Dermis microvascular lymphatic vessel endothelial cell (primary cell): ENCODE results near the gene SPATA25. TPM values are rescaled to one million over a fixed set of nuclear protein-coding genes. Genes with fewer than 3 reads are reported as not detected.
"Not testable (repeated sequence)": the region's sequence is repeated elsewhere in the genome, so short reads cannot be mapped to it uniquely, and the experiment has no call there.

ENCODE experiments used
- DNase-seq, 2 donors: peaks; one replicate each; pipeline versions ENCODE4 v3.0.0 to v3.0.0-alpha.2; 2010; ENCODE audit warnings: low read depth in 2 of 2
- total RNA-seq: library from RNA; depleted of rRNA; stranded (reverse); fragments of >200 nt; gene quantifications from 2 replicates; pipeline ENCODE4 v1.2.1, GENCODE V29; 2014

The SPATA25 gene
- total RNA-seq, 1 donor from 2014 or later, result 0.51 TPM

- DNase-seq, result no peak
Observed at GRCh38 chr20:45893831-45894230, 6.4 kb upstream of the SPATA25 start.

GRCh38 chr20:45892828-45893500 is 5.5 kb upstream of the SPATA25 start:
- no peak for DNase-seq

GRCh38 chr20:45892049-45892825 is 4.8 kb upstream of the SPATA25 start:
- DNase-seq, result peak in 1 of 2 donors; percentile 25

- DNase-seq, result peak; percentile 86 to 95
Observed at GRCh38 chr20:45890985-45891983, 3.9 kb upstream of the SPATA25 start, which contains the start of the genes CTSA and NEURL2. Gene CTSA, plus strand, starts transcription at chr20:45891335. Its CDS starts 234 bp downstream, at chr20:45891569. Gene NEURL2, minus strand, starts transcription at chr20:45891208. Its CDS starts 217 bp downstream, at chr20:45890991.

- DNase-seq, result peak; percentile 82 to 93
Observed at GRCh38 chr20:45890077-45890984, 2.9 kb upstream of the SPATA25 start.

- no peak for DNase-seq
Observed at GRCh38 chr20:45888681-45889080, 1.3 kb upstream of the SPATA25 start.

- no peak for DNase-seq
Observed at GRCh38 chr20:45886590-45887345, 654 bp downstream of the SPATA25 start.

GRCh38 chr20:45883100-45883469 is 4.3 kb downstream of the SPATA25 start:
- no peak for DNase-seq

- no peak for DNase-seq
Observed at GRCh38 chr20:45882469-45883099, 4.8 kb downstream of the SPATA25 start.

- peak; percentile 99 for DNase-seq
Observed at GRCh38 chr20:45880988-45881788, 6.2 kb downstream of the SPATA25 start, which contains the start of gene ZSWIM1. Gene ZSWIM1, plus strand, starts transcription at chr20:45881227. Its CDS starts 1,366 bp downstream, at chr20:45882593.

- no peak for DNase-seq
Observed at GRCh38 chr20:45878076-45878761, 9.2 kb downstream of the SPATA25 start.

GRCh38 chr20:45874576-45874975 is 12.8 kb downstream of the SPATA25 start:
- no peak for DNase-seq

- not testable (repeated sequence) for DNase-seq
Observed at GRCh38 chr20:45874104-45874481, 13.3 kb downstream of the SPATA25 start.

GRCh38 chr20:45873409-45874103 is 13.9 kb downstream of the SPATA25 start:
- no peak for DNase-seq

- peak in 1 of 2 donors; percentile 33 for DNase-seq
Observed at GRCh38 chr20:45872626-45873025, 14.8 kb downstream of the SPATA25 start.

- no peak for DNase-seq
Observed at GRCh38 chr20:45867819-45868176, 19.6 kb downstream of the SPATA25 start.
